GM12892 (cell line): Measurements from ENCODE around the gene TMEM143.

Source experiments
- DNase-seq: peaks from one replicate; pipeline ENCODE4 v3.0.0; 2011; ENCODE audit not compliant: insufficient read length
- FAIRE-seq: peaks from 2 replicates; lab custom pipeline; 2011; peaks lifted over from hg19 to GRCh38; lab: Jason Lieb, UNC
- POLR2A ChIP-seq: IDR thresholded peaks from 2 replicates; pipeline ENCODE4 v1.6.1; 2011; ENCODE audit warnings: low read depth, low read length, control low read depth
- POLR2AphosphoS5 ChIP-seq: IDR thresholded peaks from 2 replicates; pipeline ENCODE4 v1.6.1; 2011; ENCODE audit warnings: low read depth, low read length, control low read depth
- TAF1 ChIP-seq: IDR thresholded peaks from 2 replicates; pipeline ENCODE4 v1.6.1; 2011; ENCODE audit warnings: low read depth, mild to moderate bottlenecking, control low read depth, low read length, borderline replicate concordance

Gene TMEM143

GRCh38 chr19:48333467-48334384, 30.0 kb downstream of the TMEM143 start:
- TF ChIP-seq POLR2AphosphoS5 = peak; percentile 52; the same call in 1 of the 2 replicates
- peak; percentile 68; the same call in 1 of the 2 replicates for TF ChIP-seq POLR2A
- TF ChIP-seq TAF1 = no peak
- peak; percentile 94 for DNase-seq
- FAIRE-seq = peak; percentile 95

- TF ChIP-seq TAF1 = no peak
- TF ChIP-seq POLR2A = peak; percentile 38; the same call in 1 of the 2 replicates
- TF ChIP-seq POLR2AphosphoS5 = no peak; the same call in 1 of the 2 replicates
- DNase-seq (peak; percentile 85), FAIRE-seq (peak; percentile 98)
These were observed 30.9 kb downstream of the TMEM143 start for GRCh38 chr19:48332662-48333466.

- DNase-seq (no peak), FAIRE-seq (no peak)
- TF ChIP-seq POLR2AphosphoS5 (no peak), POLR2A (no peak), TAF1 (no peak)
These were observed 31.4 kb downstream of the TMEM143 start for GRCh38 chr19:48332351-48332661.

GRCh38 chr19:48330012-48330681, 33.6 kb downstream of the TMEM143 start:
- DNase-seq (peak; percentile 70), FAIRE-seq (peak; percentile 95)
- TF ChIP-seq POLR2A (peak; percentile 37; the same call in 1 of the 2 replicates), TAF1 (no peak), POLR2AphosphoS5 (no peak; the same call in 1 of the 2 replicates)

- peak; percentile 68 for FAIRE-seq
- TF ChIP-seq POLR2A (0 out of 2 replicates have a peak, but pooled peaks have one; percentile 34), TAF1 (no peak), POLR2AphosphoS5 (peak; percentile 59; the same call in 1 of the 2 replicates)
- no peak for DNase-seq
These were observed 34.4 kb downstream of the TMEM143 start for GRCh38 chr19:48329167-48329891.

- TF ChIP-seq TAF1 = 0 out of 2 replicates have a peak, but pooled peaks have one; percentile 31
- peak; percentile 62 for TF ChIP-seq POLR2A
- TF ChIP-seq POLR2AphosphoS5 = peak; percentile 30; the same call in 1 of the 2 replicates
- DNase-seq (peak; percentile 73), FAIRE-seq (peak; percentile 81)
These were observed 38.4 kb downstream of the TMEM143 start, which contains the start of gene EMP3 for GRCh38 chr19:48325265-48325910. Gene EMP3, plus strand, starts transcription at chr19:48325552. Its CDS starts 1,293 bp downstream, at chr19:48326845.

GRCh38 chr19:48321622-48322591, 41.8 kb downstream of the TMEM143 start:
- FAIRE-seq = peak; percentile 98
- peak; percentile 82; the same call in 1 of the 2 replicates for TF ChIP-seq POLR2AphosphoS5
- peak; percentile 90 for TF ChIP-seq POLR2A
- TF ChIP-seq TAF1 = no peak
- DNase-seq = peak; percentile 93

GRCh38 chr19:48321372-48321621, 42.4 kb downstream of the TMEM143 start:
- DNase-seq = no peak
- TF ChIP-seq TAF1 (no peak), POLR2A (no peak), POLR2AphosphoS5 (no peak)
- peak; percentile 92 for FAIRE-seq
